Endothelial cell (in vitro differentiated cells): Measurements from ENCODE around the gene GBX1. TPM values are rescaled to one million over a fixed set of nuclear protein-coding genes. Genes with fewer than 3 reads are reported as not detected.

ENCODE experiments used
- DNase-seq: peaks from one replicate; pipeline ENCODE4 v3.0.0; 2021; ENCODE audit warnings: low spot score
- H3K27ac Mint-ChIP-seq: one replicate; pipeline ENCODE4 v1.8.0; 2021; ENCODE audit warnings: mixed read lengths, inconsistent platforms; ENCODE audit not compliant: unreplicated experiment
- H3K27me3 Mint-ChIP-seq: one replicate; pipeline ENCODE4 v1.8.0; 2021; ENCODE audit warnings: mild to moderate bottlenecking, moderate library complexity, mixed read lengths, inconsistent platforms; ENCODE audit not compliant: unreplicated experiment
- H3K36me3 Mint-ChIP-seq: one replicate; pipeline ENCODE4 v1.8.0; 2021; ENCODE audit warnings: mild to moderate bottlenecking, low read depth, mixed read lengths, inconsistent platforms; ENCODE audit not compliant: unreplicated experiment
- H3K4me1 Mint-ChIP-seq: one replicate; pipeline ENCODE4 v1.8.0; 2021; ENCODE audit warnings: mild to moderate bottlenecking, mixed read lengths, inconsistent platforms; ENCODE audit not compliant: unreplicated experiment
- H3K4me3 Mint-ChIP-seq: one replicate; pipeline ENCODE4 v1.8.0; 2021; ENCODE audit warnings: mild to moderate bottlenecking, mixed read lengths, inconsistent platforms; ENCODE audit not compliant: unreplicated experiment
- H3K9me3 Mint-ChIP-seq: one replicate; pipeline ENCODE4 v1.8.0; 2021; ENCODE audit warnings: mixed read lengths, inconsistent platforms; ENCODE audit not compliant: unreplicated experiment
- CTCF ChIP-seq: fragments of 200-600 bp; sonication (generic); IDR thresholded peaks from one replicate; pipeline ENCODE4 v1.5.0; 2021; ENCODE audit warnings: antibody characterized with exemption; ENCODE audit not compliant: unreplicated experiment
- total RNA-seq: library from RNA; stranded (reverse); fragmentation: NEBNext Ultra II Directional; extraction: Animal tissue kit (Norgen Biotek cat#: 25700); gene quantifications from one replicate; pipeline ENCODE4 v1.2.1, GENCODE V29; 2021; ENCODE audit not compliant: unreplicated experiment

GBX1 gene
- total RNA-seq, 1 donor from 2014 or later, result 13.8 TPM

GRCh38 chr7:151141311-151141854, 26.1 kb downstream of the GBX1 start:
- Mint-ChIP-seq H3K4me1 (peaks cover 40% of the 10 kb centered on the region), H3K36me3 (peaks cover 45% of the 10 kb centered on the region), H3K27ac (peak overlapping the region; percentile 48), H3K4me3 (no peak overlapping the region), H3K9me3 (no peaks in the 10 kb centered on the region), H3K27me3 (peaks cover 44% of the 10 kb centered on the region)
- no peak for TF ChIP-seq CTCF
- no peak for DNase-seq

DNA sequence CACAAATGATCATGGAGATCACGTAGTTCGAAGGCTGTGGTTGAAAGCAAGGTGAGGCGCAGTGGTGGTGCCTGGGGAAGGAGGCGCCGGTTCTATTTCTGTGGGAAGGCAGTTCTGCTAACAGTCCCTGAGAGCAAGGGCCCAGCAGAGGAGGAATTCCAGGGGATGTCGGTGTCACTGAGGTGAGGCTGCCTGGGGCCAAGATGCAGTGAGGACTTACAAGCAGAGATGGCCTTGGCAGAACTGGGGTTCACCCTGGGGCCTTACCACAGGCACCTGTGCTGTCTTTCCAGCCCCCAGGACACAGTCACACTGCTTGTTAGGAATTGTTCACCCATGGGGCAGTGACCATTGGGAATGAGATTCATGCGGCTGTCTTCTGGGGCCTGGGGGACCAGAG, 26.7 kb downstream of the GBX1 start:
- Mint-ChIP-seq H3K27ac (peak overlapping the region; percentile 44), H3K4me3 (peak overlapping the region; percentile 33), H3K9me3 (no peaks in the 10 kb centered on the region), H3K36me3 (peaks cover 46% of the 10 kb centered on the region), H3K4me1 (peaks cover 40% of the 10 kb centered on the region), H3K27me3 (peaks cover 41% of the 10 kb centered on the region)
- no peak for DNase-seq
- no peak for TF ChIP-seq CTCF

- no peak for TF ChIP-seq CTCF
- peak overlapping the region; percentile 44 for H3K27ac Mint-ChIP-seq
- peaks cover 40% of the 10 kb centered on the region for H3K4me1 Mint-ChIP-seq
- H3K36me3 Mint-ChIP-seq, result peaks cover 44% of the 10 kb centered on the region
- no peak for DNase-seq
- peaks cover 41% of the 10 kb centered on the region for H3K27me3 Mint-ChIP-seq
- H3K9me3 Mint-ChIP-seq, result no peaks in the 10 kb centered on the region
- no peak overlapping the region for H3K4me3 Mint-ChIP-seq
These were observed 27.7 kb downstream of the GBX1 start for GRCh38 chr7:151139791-151140190.

DNA sequence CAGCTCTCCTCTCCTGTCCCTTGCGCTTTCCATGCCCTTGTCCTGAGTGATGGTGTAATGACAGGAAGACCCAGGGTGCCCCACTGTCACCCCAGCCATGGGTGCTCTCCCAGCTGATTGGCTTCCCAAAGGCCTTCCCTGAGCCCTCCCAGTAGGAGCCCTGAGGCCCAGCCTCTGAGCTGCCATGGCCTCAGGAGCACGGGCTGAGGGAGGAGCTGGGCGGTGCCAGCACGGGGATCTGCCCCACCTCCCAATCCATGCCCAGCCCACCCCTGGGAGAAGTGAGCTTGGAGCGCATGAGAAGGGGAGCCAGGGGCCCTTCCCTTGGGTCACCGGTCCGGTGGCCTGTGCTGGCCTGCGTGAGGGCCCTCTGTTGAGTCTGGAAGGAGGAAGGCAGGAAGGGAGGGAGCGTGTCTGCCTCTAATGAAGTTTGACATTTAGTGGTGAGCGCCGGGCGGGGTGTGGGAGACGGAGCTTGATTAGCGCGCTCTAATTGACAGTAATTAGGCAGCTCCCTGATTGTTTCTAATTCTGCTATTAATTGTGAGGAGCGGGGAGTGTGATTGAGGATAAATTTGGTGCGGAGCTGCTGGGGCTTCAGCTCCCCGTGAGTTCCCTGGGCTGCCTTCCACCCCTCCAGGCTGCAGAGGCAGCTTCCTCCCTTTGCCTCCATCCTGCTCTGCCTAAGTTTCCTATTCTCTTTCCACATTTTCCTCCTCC, 28.3 kb downstream of the GBX1 start:
- Mint-ChIP-seq H3K36me3 (peaks cover 43% of the 10 kb centered on the region), H3K4me1 (peaks cover 40% of the 10 kb centered on the region), H3K4me3 (peak overlapping the region; percentile 10), H3K9me3 (no peaks in the 10 kb centered on the region), H3K27me3 (peaks cover 43% of the 10 kb centered on the region), H3K27ac (peak overlapping the region; percentile 17)
- DNase-seq, result no peak
- no peak for TF ChIP-seq CTCF

- no peaks in the 10 kb centered on the region for H3K9me3 Mint-ChIP-seq
- peaks cover 45% of the 10 kb centered on the region for H3K27me3 Mint-ChIP-seq
- peaks cover 35% of the 10 kb centered on the region for H3K4me1 Mint-ChIP-seq
- H3K4me3 Mint-ChIP-seq, result no peak overlapping the region
- DNase-seq, result no peak
- no peak for TF ChIP-seq CTCF
- peaks cover 37% of the 10 kb centered on the region for H3K36me3 Mint-ChIP-seq
- H3K27ac Mint-ChIP-seq, result no peak overlapping the region
These were observed 29.2 kb downstream of the GBX1 start for GRCh38 chr7:151138153-151138851.
